Mammary epithelial cell (primary cell): ENCODE data around the gene RPS26.

ENCODE experiments used
- CTCF ChIP-seq, 2 donors: IDR thresholded peaks in 1 of 2; conservative IDR thresholded peaks in 1 of 2; 2 replicates each; pipeline ENCODE4 v1.5.1; 2011 to 2012; ENCODE audit warnings: inconsistent platforms in 2 of 2, low read length in 2 of 2, mild to moderate bottlenecking in 2 of 2, control low read depth in 1 of 2, low read depth in 1 of 2; ENCODE audit not compliant: insufficient read depth in 1 of 2; ENCODE audit errors: extremely low read depth in 1 of 2
- EZH2 ChIP-seq: IDR thresholded peaks from 2 replicates; pipeline ENCODE4 v1.6.1; 2012; ENCODE audit warnings: low read length, inconsistent platforms, borderline replicate concordance

- TF ChIP-seq CTCF (conservative IDR thresholded peaks at IDR 0.05 in 1 of 2, IDR thresholded peaks at IDR 0.05 in 1 of 2; ENCODE audit: extremely low read depth in 1 of 2, insufficient read depth in 1 of 2, low read depth in 1 of 2, low read length in 2 of 2) (no peak), EZH2 (no peak)
Observed at GRCh38 chr12:56017181-56017580, 24.5 kb upstream of the RPS26 start.
